Stimulated activated naive CD8-positive, alpha-beta T cell treated with anti-CD3 and anti-CD28 coated beads, Interleukin-15, amount 100 ng/mL, for 72 hours (primary cell): ENCODE results near the gene MATN1.
"Not testable (repeated sequence)": the region's sequence is repeated elsewhere in the genome, so short reads cannot be mapped to it uniquely, and the experiment has no call there.

ENCODE experiments used
- ATAC-seq: fragments of 150-1000 bp; cut with Tn5 transposase; 2 replicates; pipeline ENCODE4 v1.10.0; 2021; ENCODE audit warnings: mild to moderate bottlenecking, moderate library complexity
- DNase-seq, 2 donors: peaks; one replicate each; pipeline ENCODE4 v3.0.0; 2021 to 2022
- H3K27ac Mint-ChIP-seq, 2 donors: one replicate each; pipeline ENCODE4 v1.8.0; 2022; ENCODE audit warnings: mild to moderate bottlenecking in 2 of 2, mixed read lengths in 2 of 2, moderate library complexity in 2 of 2
- H3K27me3 Mint-ChIP-seq: one replicate; pipeline ENCODE4 v1.8.0; 2022; ENCODE audit warnings: mixed read lengths
- H3K4me1 Mint-ChIP-seq: one replicate; pipeline ENCODE4 v1.8.0; 2022; ENCODE audit warnings: mild to moderate bottlenecking, mixed read lengths
- H3K4me3 Mint-ChIP-seq, 2 donors: one replicate each; pipeline ENCODE4 v1.8.0; 2022; ENCODE audit warnings: mild to moderate bottlenecking in 2 of 2, mixed read lengths in 2 of 2, moderate library complexity in 1 of 2
- H3K9me3 Mint-ChIP-seq, 2 donors: one replicate each; pipeline ENCODE4 v1.8.0; 2022; ENCODE audit warnings: mixed read lengths in 2 of 2

MATN1 gene

DNA sequence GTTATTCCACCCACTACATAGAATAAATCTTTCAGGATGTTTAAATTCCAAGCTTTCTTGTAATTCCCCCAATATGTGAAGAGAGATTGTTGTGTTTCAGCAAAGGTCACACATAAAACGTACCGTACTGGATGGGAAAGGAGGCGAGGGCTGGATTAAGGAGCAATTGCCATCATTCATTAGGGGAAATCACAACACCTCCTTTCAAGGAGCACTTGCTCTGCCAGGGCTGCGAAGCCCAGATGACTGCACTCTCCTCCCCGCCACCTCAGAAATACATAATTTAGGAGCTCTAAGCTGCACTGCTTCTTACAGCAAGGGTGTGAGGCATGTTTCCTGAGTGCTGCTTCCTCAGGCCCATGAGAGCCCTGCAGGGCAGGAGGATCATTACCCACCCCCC, 29.6 kb downstream of the MATN1 start:
- ATAC-seq (no peak), DNase-seq (peak in 1 of 2 donors; percentile 3)
- H3K27me3 Mint-ChIP-seq: peaks cover 8% of the 10 kb centered on the region
- no peak overlapping the region for H3K4me3 Mint-ChIP-seq
- no peak overlapping the region for H3K27ac Mint-ChIP-seq
- H3K9me3 Mint-ChIP-seq: no peaks in the 10 kb centered on the region
- H3K4me1 Mint-ChIP-seq: peaks cover 11% of the 10 kb centered on the region

DNA sequence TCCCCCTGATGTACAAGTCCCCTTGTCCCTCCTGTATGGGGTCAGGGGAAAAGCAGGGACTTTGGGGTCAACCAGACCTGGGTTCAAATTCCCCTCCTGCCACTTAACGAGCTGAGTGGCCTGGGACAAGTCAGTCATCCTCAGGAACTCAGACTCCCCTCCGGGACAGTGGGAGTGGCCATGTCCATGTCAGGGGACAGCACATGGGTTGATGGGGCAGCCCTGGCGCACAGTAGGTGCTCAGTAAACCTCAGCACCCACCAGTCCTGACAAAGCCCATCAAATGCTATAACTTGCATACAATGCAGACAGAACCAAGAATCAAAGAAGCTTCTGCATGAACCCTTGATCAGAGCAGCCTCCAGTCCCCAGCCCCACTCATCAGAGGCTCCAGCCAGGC, 30.0 kb downstream of the MATN1 start:
- H3K4me3 Mint-ChIP-seq: no peak overlapping the region
- H3K27ac Mint-ChIP-seq: peak overlapping the region in 1 of 2 donors; percentile 7

DNA sequence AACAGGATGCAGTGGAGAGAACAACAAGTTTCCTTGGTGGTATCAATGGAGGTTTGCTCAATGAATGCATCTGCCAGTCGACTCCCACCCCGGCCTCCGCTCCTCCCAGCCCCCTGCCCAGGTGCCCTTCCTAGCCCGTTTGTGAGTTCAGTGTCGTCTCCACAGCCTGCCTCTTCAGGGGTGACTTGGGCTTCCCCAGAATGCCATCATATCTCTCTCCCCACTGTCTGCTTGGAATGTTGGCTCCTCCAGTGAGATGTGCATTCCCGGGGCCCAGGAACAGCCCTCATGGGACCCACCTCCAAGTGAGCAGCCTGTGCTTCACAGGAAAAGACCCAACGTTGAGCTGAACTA, 30.5 kb downstream of the MATN1 start:
- H3K27me3 Mint-ChIP-seq: peaks cover 8% of the 10 kb centered on the region
- DNase-seq: no peak
- peaks cover 11% of the 10 kb centered on the region for H3K4me1 Mint-ChIP-seq
- ATAC-seq: no peak
- no peaks in the 10 kb centered on the region for H3K9me3 Mint-ChIP-seq
- no peak overlapping the region for H3K4me3 Mint-ChIP-seq
- H3K27ac Mint-ChIP-seq: no peak overlapping the region

More for the DNA sequence above, 30.0 kb downstream of the MATN1 start:
- no peaks in the 10 kb centered on the region for H3K9me3 Mint-ChIP-seq
- H3K4me1 Mint-ChIP-seq: peaks cover 11% of the 10 kb centered on the region
- peaks cover 8% of the 10 kb centered on the region for H3K27me3 Mint-ChIP-seq
- DNase-seq (no peak), ATAC-seq (no peak)

DNA sequence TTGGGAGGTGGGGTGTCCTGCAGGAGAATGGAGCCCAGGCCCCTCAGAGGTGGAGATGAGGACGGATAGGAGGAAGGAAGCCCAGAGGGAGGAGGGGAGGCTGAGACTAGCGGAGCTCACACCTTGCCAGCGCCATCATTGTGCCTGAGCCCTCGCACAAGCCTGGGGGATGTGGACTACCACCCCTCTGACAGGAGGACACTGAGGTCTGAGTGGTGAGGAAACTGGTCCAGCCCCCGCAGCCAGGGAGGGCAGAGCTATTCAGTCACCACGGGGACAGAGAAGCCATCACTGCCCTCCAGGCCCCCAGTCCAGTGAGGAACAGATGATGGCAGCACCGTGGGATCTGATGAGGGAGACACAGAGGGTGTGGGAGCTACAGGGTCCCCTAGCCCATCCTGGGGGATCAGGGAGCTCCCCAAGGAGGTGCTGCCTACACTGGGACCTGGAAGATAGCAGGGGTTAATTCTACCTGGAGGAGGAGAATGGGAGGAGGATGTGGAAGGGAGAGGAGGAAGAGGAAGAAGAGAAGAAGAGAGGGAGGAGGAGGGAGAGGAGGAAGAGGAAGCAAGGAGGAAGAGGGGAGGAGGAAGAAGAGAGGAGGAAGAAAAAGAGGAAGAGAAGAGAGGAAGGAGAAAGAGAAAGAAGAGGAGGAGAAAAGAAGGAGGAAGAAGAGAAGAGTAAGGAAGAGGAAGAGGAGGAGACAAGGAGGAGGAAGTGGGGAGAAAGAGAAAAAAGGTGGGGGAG, 31.0 kb downstream of the MATN1 start:
- peak overlapping the region in 1 of 2 donors; percentile 15 for H3K27ac Mint-ChIP-seq
- no peak for DNase-seq
- H3K4me1 Mint-ChIP-seq: peaks cover 11% of the 10 kb centered on the region
- no peak for ATAC-seq
- H3K27me3 Mint-ChIP-seq: peaks cover 14% of the 10 kb centered on the region
- H3K9me3 Mint-ChIP-seq: no peaks in the 10 kb centered on the region
- no peak overlapping the region for H3K4me3 Mint-ChIP-seq

DNA sequence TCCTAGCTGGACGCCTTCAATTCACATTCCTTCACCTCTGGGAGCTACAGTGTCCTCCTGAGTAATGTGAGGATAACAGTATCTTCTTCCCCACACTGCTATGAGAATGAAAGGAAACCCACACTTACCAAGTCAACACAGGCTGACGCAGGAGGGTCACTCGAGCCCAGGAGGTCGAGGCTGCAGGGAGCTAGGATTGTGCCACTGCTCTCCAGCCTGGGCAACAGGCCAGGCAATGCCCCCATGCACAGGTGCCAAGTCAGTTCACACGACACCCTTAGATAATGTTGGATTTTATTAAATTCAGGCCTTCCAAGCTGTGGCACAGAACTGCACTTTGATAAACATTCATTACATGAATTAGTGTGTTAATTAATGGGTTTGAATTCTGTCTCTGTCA, 31.9 kb downstream of the MATN1 start:
- Mint-ChIP-seq H3K27me3 (peaks cover 23% of the 10 kb centered on the region), H3K4me3 (no peak overlapping the region), H3K9me3 (no peaks in the 10 kb centered on the region), H3K4me1 (peaks cover 11% of the 10 kb centered on the region), H3K27ac (no peak overlapping the region)
- ATAC-seq (no peak), DNase-seq (no peak)

DNA sequence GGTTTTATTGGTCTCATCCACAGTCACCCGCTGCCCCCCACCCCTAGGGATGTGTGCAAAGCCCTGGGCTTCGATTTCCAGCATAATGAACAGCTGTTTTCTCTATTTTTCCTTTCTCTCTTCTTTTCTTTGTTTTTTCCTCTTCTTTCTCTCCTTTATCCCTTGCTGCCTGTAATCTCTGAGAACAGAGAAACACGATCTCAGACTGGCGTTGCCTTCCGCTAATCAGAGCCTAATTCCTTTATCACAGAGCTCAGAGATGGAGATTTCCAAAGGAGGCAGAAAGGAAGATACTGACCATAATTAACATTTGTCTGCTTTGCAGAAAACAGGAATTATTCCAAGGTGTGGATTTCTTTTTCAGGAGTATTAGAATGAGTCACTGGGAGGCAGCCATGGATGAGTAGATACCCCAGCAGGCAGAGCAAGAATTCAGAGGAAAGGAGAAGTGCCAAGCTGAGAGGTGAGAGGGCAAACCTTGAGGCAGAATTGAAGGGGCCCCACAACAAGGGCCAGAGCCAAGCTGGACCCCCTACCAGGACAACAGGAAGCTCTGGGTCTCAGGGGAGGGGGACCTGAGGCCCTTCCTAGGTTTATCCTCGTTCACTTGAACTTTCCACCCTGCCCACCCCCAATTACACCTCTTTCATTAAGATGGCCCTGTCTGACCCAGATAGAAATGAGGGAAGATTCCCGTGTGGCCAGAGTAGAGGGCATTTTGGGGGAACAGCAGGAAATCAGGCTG, 33.3 kb downstream of the MATN1 start:
- DNase-seq (no peak), ATAC-seq (no peak)
- Mint-ChIP-seq H3K4me3 (no peak overlapping the region), H3K4me1 (peaks cover 18% of the 10 kb centered on the region), H3K9me3 (no peaks in the 10 kb centered on the region), H3K27ac (no peak overlapping the region), H3K27me3 (peaks cover 37% of the 10 kb centered on the region)

DNA sequence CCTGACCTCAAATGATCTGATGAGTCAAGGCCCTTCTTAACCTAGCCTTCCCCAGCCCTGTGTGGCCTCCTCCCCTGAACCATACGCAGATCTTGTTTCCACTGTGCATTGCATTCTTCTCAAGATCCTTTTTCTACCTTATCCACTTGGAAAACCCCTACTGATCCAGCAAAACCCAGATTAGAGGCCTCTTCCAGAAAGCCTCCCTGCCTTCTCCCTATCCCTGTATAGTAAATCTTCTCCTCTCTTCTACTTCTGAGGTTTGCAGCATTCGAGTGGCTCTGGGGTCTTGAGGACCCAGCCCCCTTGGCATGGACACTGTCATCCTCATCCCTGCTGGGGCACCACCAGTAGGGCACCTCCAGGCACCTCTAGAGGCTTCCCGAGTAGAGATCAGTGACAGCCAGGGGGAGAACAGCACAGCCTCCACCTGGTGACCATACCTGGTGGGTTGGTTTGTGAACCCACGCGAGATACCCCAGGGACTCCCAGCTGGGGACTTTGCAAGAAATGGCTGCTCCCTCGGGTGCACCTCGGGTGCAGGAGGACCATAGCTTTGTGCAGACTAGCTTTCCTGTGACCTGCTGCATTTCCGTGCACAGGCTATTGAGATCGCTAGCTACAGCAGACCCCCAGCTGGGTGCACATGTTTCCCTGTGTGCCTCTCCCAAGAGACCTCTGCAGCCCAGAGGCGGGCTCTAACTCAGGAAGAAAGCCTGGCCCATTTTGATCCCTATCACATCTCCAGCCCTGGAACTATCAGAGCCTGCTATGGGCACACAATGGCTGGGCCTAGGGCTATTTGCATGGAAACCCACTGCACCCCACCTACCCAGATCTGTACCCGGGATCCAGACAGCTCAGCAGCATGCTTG, 34.2 kb downstream of the MATN1 start:
- no peak overlapping the region for H3K4me3 Mint-ChIP-seq
- ATAC-seq (no peak), DNase-seq (no peak)
- no peak overlapping the region for H3K27ac Mint-ChIP-seq
- H3K27me3 Mint-ChIP-seq: peaks cover 46% of the 10 kb centered on the region
- peaks cover 27% of the 10 kb centered on the region for H3K4me1 Mint-ChIP-seq
- H3K9me3 Mint-ChIP-seq: no peaks in the 10 kb centered on the region

DNA sequence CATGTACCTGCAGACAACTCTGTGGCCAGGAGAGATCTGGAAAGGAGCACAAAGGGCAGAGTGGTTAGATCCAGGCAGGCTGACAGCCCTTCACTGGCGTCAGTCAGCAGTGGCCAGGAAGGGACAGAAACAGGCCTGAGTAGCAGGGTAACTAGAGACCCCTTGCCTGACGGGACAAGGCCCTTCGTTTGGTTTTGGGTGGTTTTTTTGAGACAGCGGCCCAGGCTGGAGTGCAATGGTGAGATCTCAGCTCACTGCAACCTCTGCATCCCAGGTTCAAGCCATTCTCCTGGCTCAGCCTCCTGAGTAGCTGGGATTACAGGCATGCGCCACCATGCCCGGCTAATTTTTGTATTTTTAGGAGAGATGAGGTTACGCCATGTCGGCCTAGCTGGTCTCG, 34.9 kb downstream of the MATN1 start:
- H3K9me3 Mint-ChIP-seq, H3K4me3 Mint-ChIP-seq, ATAC-seq, H3K27ac Mint-ChIP-seq, DNase-seq: not testable (repeated sequence)
- Mint-ChIP-seq H3K27me3 (peaks cover 52% of the 10 kb centered on the region), H3K4me1 (peaks cover 29% of the 10 kb centered on the region)

DNA sequence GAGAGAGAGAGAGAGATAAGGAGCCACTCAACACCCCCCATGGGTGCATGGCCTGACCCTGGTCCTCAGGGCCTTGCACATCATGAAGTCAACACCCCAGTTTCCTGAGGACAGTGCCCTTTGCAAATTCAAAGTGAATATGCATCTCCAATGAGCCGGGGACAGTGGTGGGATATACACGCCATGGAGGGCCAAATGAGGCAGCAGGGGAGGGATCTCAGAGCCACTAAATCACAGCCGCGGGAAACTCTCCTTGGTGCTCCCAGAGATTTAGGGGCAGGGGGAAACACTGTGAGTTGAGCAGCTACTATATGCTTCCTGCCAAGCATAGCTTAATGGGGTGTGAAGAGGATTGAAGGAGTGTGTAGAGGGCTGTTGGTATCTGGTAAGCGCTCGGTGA, 35.5 kb downstream of the MATN1 start:
- Mint-ChIP-seq H3K27me3 (peaks cover 59% of the 10 kb centered on the region), H3K9me3 (no peaks in the 10 kb centered on the region), H3K4me3 (no peak overlapping the region), H3K4me1 (peaks cover 25% of the 10 kb centered on the region), H3K27ac (no peak overlapping the region)
- ATAC-seq (no peak), DNase-seq (no peak)

DNA sequence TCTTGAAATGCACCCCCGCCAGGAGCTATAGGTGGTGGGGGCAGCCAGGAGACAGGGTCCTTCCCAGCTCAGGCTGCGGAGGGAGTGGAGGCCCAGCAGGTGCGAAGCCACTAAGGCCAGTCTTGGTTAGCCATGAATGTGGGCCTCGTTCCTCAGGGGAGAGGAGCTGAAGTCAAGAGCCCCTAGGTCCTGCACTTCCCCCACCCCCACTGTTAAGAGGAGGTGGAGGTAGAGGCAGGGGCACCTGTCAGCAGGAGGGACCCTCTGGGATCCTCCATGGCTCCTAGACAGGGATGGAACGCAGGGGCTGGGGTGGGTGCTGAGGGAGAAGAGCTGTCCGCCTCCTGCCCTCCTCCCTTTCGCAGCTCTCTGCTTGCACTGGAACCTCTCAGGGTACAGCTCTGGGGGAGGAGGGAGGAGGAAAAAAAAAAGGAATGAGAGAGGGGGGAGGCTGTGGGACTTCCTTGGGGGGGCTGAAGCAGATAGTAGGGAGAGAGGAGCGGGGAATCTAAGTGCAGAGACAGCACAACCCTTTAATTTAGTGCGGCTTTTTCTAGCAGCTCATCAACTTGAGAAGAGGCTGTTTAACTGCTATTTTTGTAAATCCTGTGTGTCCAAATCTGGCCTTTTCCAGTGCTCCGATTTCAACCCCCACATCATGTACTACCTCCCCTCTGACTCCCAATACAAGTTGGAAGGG, 37.0 kb downstream of the MATN1 start:
- H3K9me3 Mint-ChIP-seq: no peaks in the 10 kb centered on the region
- DNase-seq (no peak), ATAC-seq (no peak)
- peak overlapping the region in 1 of 2 donors; percentile 54 for H3K27ac Mint-ChIP-seq
- peaks cover 62% of the 10 kb centered on the region for H3K27me3 Mint-ChIP-seq
- H3K4me3 Mint-ChIP-seq: peak overlapping the region in 1 of 2 donors; percentile 46
- H3K4me1 Mint-ChIP-seq: peaks cover 18% of the 10 kb centered on the region

DNA sequence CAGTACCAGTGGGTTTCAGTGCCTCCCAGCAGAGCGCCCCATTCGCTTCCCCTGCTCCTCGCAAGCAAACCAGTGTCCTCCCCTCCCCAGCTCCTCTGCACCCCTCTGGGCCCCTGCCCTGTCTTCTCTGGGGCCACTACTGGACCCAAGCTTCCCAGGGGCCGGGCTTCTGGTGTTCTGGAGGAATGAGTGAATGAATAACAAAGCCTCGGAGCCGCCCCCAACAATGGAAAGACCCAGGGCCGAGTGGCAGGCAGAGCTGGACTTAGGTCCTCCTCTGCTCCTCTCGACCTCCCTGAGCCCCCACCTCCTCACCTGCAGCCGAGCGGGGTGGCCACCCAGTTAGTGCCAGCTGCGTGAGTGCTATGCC, 37.6 kb downstream of the MATN1 start:
- peak overlapping the region in 1 of 2 donors; percentile 54 for H3K27ac Mint-ChIP-seq
- no peaks in the 10 kb centered on the region for H3K9me3 Mint-ChIP-seq
- peak overlapping the region in 1 of 2 donors; percentile 46 for H3K4me3 Mint-ChIP-seq
- H3K27me3 Mint-ChIP-seq: peaks cover 62% of the 10 kb centered on the region
- no peak for ATAC-seq
- peaks cover 18% of the 10 kb centered on the region for H3K4me1 Mint-ChIP-seq
- no peak for DNase-seq

DNA sequence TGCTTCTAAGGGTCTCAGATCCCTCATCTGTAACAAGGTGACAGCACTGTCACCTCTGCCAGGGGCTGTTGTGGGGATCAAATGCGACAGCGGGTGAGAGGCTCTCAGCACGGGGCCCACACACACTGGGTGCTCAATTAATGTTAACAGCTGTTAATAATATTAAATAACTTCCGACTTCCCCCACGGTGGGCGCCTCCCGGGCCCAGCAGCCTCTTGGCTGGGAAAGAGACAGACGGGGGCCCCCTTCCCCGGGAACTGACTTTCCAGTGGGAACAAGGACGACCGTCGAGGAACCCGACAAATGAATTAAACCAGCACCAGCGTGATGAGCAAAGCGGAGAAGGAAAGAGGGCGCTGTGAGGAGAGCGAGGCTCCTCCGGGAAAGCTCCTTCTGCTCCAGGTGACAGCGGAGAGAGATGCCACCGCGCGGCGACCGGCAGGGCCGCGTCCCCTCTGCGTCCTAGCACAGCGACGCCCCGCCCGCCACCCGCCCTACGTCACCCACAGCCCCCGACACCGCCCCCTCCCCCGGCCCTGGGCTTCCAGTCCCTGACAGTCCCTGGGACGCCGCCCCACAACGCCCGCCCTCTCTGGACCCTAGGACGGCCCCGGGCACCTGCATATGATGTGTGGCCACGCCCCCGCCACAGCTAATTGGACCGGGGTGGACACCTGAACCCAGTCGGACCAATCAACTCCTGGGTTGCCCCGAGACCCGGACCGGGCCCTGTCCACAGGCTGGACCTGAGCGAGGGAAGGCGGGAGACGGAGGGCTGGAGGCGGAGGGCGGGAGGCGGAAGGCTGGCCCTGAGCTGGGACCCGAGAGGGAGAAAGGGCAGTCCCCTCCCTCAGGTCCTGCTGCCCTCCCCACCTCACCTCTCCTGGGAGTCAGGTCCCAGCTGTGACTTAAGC, 38.2 kb downstream of the MATN1 start:
- Mint-ChIP-seq H3K4me3 (peak overlapping the region; percentile 73), H3K27ac (no peak overlapping the region), H3K27me3 (peaks cover 62% of the 10 kb centered on the region), H3K4me1 (peaks cover 18% of the 10 kb centered on the region), H3K9me3 (no peaks in the 10 kb centered on the region)
- ATAC-seq (peak; percentile 67), DNase-seq (peak in 1 of 2 donors; percentile 18)

DNA sequence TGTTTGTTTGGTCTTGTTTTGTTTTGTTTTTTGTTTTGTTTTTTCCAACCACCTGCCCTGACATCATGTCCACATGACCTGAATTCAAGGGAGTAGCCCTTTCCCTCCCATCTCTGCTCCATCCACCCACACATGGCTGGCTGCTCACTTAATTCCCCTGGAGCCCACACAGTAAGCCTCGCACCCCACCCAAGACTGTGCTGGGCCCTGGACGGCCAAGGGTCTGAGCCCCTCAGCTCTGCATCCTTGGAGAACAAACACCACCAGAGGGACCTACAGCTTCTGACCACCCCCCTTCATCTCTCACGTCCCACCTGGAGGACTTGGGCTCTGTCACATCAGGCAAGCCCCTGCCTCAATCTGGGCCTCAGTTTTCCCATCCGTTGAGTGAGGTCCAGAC, 39.1 kb downstream of the MATN1 start:
- peak overlapping the region in 1 of 2 donors; percentile 73 for H3K4me3 Mint-ChIP-seq
- H3K9me3 Mint-ChIP-seq: no peaks in the 10 kb centered on the region
- H3K27ac Mint-ChIP-seq: no peak overlapping the region
- DNase-seq: no peak
- peaks cover 62% of the 10 kb centered on the region for H3K27me3 Mint-ChIP-seq
- ATAC-seq: no peak
- H3K4me1 Mint-ChIP-seq: peaks cover 18% of the 10 kb centered on the region

DNA sequence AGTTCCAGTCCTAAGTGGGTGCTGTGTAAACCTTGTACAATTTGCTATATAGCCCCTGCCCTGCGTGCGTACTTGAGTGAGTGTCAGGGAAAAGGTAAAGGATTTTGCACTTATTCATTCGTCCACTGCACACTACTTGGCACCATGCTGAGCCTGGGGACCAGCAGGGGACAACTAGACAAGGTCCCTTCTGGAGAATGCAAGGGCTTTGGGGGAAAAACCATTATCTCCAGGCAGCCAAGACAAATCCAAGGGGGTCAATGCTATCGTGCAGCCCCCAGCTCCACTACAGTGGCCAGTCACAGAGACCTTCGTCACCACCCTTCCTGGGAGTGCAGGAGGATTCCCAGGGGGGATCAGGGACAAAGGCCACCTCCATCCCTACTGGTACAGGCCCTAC, 39.7 kb downstream of the MATN1 start:
- peaks cover 65% of the 10 kb centered on the region for H3K27me3 Mint-ChIP-seq
- peak overlapping the region in 1 of 2 donors; percentile 32 for H3K27ac Mint-ChIP-seq
- no peak overlapping the region for H3K4me3 Mint-ChIP-seq
- no peaks in the 10 kb centered on the region for H3K9me3 Mint-ChIP-seq
- DNase-seq (no peak), ATAC-seq (no peak)
- peaks cover 18% of the 10 kb centered on the region for H3K4me1 Mint-ChIP-seq
